Nephron (organoid): Measurements from ENCODE around the gene SARS1.

ENCODE experiments used
- H3K27ac Mint-ChIP-seq, 3 experiments: 2 replicates each; pipeline ENCODE4 v1.8.0; 2020; ENCODE audit warnings: mixed read lengths in 3 of 3, mild to moderate bottlenecking in 2 of 3, moderate library complexity in 1 of 3
- H3K27me3 Mint-ChIP-seq: 2 replicates; pipeline ENCODE4 v1.8.0; 2021; ENCODE audit warnings: low read depth, mild to moderate bottlenecking, moderate library complexity, mixed read lengths
- H3K36me3 Mint-ChIP-seq: 2 replicates; pipeline ENCODE4 v1.8.0; 2020; ENCODE audit warnings: low read depth, mixed read lengths
- H3K4me1 Mint-ChIP-seq: 2 replicates; pipeline ENCODE4 v1.8.0; 2020; ENCODE audit warnings: mixed read lengths
- H3K4me3 Mint-ChIP-seq, 3 experiments: 2 replicates each; pipeline ENCODE4 v1.8.0; 2020; ENCODE audit warnings: mild to moderate bottlenecking in 3 of 3, mixed read lengths in 3 of 3, moderate library complexity in 2 of 3
- H3K9me3 Mint-ChIP-seq: 2 replicates; pipeline ENCODE4 v1.8.0; 2020; ENCODE audit warnings: mixed read lengths
- TF ChIP-seq, protein P1 (sequence below), 3 experiments: fragments of 200-600 bp; sonication (generic); IDR thresholded peaks; one replicate each; pipeline ENCODE4 v1.5.0; 2021; ENCODE audit warnings: antibody characterized with exemption in 3 of 3; ENCODE audit not compliant: unreplicated experiment in 3 of 3

SARS1 gene

DNA sequence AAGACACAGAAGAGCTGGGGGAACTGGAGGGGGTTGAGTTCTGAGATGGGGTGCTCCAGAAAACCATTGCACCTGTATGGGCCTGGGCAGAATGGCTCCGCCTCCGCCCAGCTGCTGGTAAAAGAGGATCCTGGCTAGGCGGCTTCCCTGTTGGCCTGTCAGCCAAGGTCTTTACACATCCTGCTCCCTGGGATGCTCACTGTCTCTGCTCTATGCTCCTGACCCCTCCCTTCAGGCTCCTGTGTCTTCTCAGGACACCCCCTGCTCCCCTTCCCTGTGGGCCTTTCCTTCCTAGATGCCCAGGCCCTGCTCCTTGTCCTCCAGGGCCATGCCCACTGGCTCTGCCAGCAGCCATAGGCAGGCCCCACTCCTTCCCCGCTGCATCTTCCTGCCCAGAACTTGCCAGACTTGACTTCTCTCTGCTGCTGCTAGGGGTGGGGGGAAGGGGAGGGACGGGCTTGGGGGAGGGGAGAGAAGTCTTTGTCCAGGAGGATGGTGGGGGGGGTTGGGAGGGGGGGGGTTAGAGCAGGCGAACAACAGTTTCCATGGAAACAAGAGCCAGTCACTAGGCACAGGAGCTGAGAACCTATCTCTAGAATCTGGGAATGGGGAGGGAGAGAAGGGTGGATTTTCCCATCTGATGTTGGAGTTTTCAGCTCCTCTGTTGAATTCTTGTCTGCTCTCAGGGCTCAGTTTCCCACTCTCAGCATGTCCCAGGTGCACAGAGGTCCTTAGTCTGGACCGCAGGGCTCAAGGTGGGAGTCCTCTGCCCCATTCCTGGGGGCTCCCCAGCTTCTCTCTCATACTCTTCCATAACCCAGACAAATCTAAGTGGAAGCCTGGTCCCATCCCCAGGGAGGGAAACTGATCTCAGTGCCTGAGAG is 46.2 kb downstream of the SARS1 start:
- no peak overlapping the region for H3K27ac Mint-ChIP-seq
- H3K27me3 Mint-ChIP-seq = peaks cover 4% of the 10 kb centered on the region
- peaks cover 5% of the 10 kb centered on the region for H3K36me3 Mint-ChIP-seq
- no peaks in the 10 kb centered on the region for H3K9me3 Mint-ChIP-seq
- H3K4me3 Mint-ChIP-seq = no peak overlapping the region
- H3K4me1 Mint-ChIP-seq = peaks cover 22% of the 10 kb centered on the region
- TF ChIP-seq, protein P1, sequence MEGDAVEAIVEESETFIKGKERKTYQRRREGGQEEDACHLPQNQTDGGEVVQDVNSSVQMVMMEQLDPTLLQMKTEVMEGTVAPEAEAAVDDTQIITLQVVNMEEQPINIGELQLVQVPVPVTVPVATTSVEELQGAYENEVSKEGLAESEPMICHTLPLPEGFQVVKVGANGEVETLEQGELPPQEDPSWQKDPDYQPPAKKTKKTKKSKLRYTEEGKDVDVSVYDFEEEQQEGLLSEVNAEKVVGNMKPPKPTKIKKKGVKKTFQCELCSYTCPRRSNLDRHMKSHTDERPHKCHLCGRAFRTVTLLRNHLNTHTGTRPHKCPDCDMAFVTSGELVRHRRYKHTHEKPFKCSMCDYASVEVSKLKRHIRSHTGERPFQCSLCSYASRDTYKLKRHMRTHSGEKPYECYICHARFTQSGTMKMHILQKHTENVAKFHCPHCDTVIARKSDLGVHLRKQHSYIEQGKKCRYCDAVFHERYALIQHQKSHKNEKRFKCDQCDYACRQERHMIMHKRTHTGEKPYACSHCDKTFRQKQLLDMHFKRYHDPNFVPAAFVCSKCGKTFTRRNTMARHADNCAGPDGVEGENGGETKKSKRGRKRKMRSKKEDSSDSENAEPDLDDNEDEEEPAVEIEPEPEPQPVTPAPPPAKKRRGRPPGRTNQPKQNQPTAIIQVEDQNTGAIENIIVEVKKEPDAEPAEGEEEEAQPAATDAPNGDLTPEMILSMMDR (IDR thresholded peaks at IDR 0.05; ENCODE audit: unreplicated experiment in 3 of 3) = no peak

GRCh38 chr1:109261006-109261405 is 47.3 kb downstream of the SARS1 start:
- H3K4me3 Mint-ChIP-seq = no peak overlapping the region
- H3K27ac Mint-ChIP-seq = no peak overlapping the region
- no peaks in the 10 kb centered on the region for H3K9me3 Mint-ChIP-seq
- peaks cover 11% of the 10 kb centered on the region for H3K4me1 Mint-ChIP-seq
- TF ChIP-seq, protein P1 (IDR thresholded peaks at IDR 0.05; ENCODE audit: unreplicated experiment in 3 of 3) = no peak
- H3K27me3 Mint-ChIP-seq = peaks cover 3% of the 10 kb centered on the region
- H3K36me3 Mint-ChIP-seq = peaks cover 5% of the 10 kb centered on the region

GRCh38 chr1:109261578-109261977 is 47.9 kb downstream of the SARS1 start:
- Mint-ChIP-seq H3K4me1 (peaks cover 8% of the 10 kb centered on the region), H3K9me3 (no peaks in the 10 kb centered on the region), H3K4me3 (no peak overlapping the region), H3K36me3 (peaks cover 5% of the 10 kb centered on the region), H3K27me3 (no peaks in the 10 kb centered on the region), H3K27ac (no peak overlapping the region)
- TF ChIP-seq, protein P1 (IDR thresholded peaks at IDR 0.05; ENCODE audit: unreplicated experiment in 3 of 3) = no peak

DNA sequence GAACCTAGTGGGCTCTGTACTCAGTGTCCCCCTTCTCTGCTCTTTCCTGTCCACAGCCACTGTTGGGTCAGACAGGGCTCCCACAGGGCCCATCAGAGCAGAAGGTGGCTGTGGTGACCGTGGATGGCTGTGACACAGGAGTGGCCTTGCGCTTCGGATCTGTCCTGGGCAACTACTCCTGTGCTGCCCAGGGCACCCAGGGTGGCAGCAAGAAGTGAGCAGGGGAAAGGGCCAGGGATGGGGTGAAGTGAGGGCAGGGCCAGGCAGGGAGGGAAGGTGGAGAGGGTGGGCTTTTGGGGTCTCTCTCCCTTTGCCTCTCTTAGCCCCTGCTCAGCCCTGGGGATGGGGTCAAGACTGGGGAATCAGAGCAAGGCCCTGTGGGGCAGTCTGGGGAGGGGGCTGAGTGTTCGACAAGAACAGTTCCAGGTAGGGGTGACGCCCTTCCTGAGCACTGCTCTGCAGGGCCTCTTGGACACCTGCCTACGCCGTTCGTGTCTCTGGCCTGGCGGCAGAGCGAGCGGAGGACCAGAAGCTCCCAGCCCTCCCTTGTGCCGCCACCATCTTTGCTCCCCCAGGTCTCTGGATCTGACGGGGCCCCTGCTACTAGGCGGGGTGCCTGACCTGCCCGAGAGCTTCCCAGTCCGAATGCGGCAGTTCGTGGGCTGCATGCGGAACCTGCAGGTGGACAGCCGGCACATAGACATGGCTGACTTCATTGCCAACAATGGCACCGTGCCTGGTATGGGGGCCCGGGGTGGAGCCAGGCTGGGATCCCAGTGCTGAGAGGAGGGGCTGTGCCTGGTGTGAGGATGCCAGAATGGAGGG is 48.7 kb downstream of the SARS1 start:
- H3K9me3 Mint-ChIP-seq = no peaks in the 10 kb centered on the region
- no peak overlapping the region for H3K27ac Mint-ChIP-seq
- H3K4me3 Mint-ChIP-seq = no peak overlapping the region

GRCh38 chr1:109263234-109263596 is 49.5 kb downstream of the SARS1 start:
- no peaks in the 10 kb centered on the region for H3K9me3 Mint-ChIP-seq
- H3K4me1 Mint-ChIP-seq = no peaks in the 10 kb centered on the region
- no peak overlapping the region for H3K4me3 Mint-ChIP-seq
- H3K36me3 Mint-ChIP-seq = peaks cover 11% of the 10 kb centered on the region
- H3K27ac Mint-ChIP-seq = peak overlapping the region in 1 of 3 experiments; percentile 42
- TF ChIP-seq, protein P1 (IDR thresholded peaks at IDR 0.05; ENCODE audit: unreplicated experiment in 3 of 3) = no peak
- H3K27me3 Mint-ChIP-seq = no peaks in the 10 kb centered on the region

More for the DNA sequence above, 48.7 kb downstream of the SARS1 start:
- no peaks in the 10 kb centered on the region for H3K27me3 Mint-ChIP-seq
- TF ChIP-seq, protein P1 (IDR thresholded peaks at IDR 0.05; ENCODE audit: unreplicated experiment in 3 of 3) = no peak
- H3K36me3 Mint-ChIP-seq = peaks cover 6% of the 10 kb centered on the region
- peaks cover 1% of the 10 kb centered on the region for H3K4me1 Mint-ChIP-seq
